Endothelial cell of umbilical vein (primary cell): ENCODE results near the gene OR10H1. TPM values are rescaled to one million over a fixed set of nuclear protein-coding genes. Genes with fewer than 3 reads are reported as not detected.

Source experiments
- BruUV-seq: library from RNA; stranded (reverse); fragments of 400-500 nt; replicated peaks from 2 replicates; lab custom pipeline; 2021; lab: Mats Ljungman, UMichigan
- CTCF ChIA-PET: fragments of 300-600, 350-600 bp; sonication (Branson Sonifier 250); formaldehyde crosslinking; loops from one replicate; lab custom pipeline; 2021; ENCODE audit warnings: antibody characterized with exemption, inconsistent platforms; lab: Charles Lee
- POLR2A ChIA-PET: fragments of 300-600, 350-600 bp; sonication (Branson Sonifier 250); formaldehyde crosslinking; loops from one replicate; lab custom pipeline; 2021; ENCODE audit warnings: antibody characterized with exemption, inconsistent platforms; lab: Charles Lee
- DNase-seq: peaks from one replicate; pipeline ENCODE4 v3.0.0-alpha.2; 2011; ENCODE audit warnings: low read depth, low spot score
- FAIRE-seq: peaks from 2 replicates; lab custom pipeline; 2011; peaks lifted over from hg19 to GRCh38; lab: Jason Lieb, UNC
- H2AFZ ChIP-seq: 2 replicates; pipeline ENCODE4 v1.6.0; 2012; ENCODE audit warnings: low read depth, low read length, control low read depth, inconsistent platforms
- H3K27ac ChIP-seq: 2 replicates; pipeline ENCODE4 v1.5.1; 2011; ENCODE audit warnings: low read depth, mild to moderate bottlenecking, control low read depth, low read length, moderate library complexity; ENCODE audit not compliant: insufficient read depth
- H3K27me3 ChIP-seq, 2 experiments: 2 replicates each; pipeline versions ENCODE4 v1.6.0 to v1.6.1; 2011; ENCODE audit warnings: low read length in 2 of 2, mixed read lengths in 1 of 2; ENCODE audit not compliant: control insufficient read depth in 2 of 2, insufficient read depth in 2 of 2
- H3K36me3 ChIP-seq, 2 experiments: 2 replicates in 1 of 2; 3 replicates in 1 of 2; pipeline ENCODE4 v1.5.1; 2011; ENCODE audit warnings: low read length in 2 of 2, mild to moderate bottlenecking in 1 of 2, moderate library complexity in 1 of 2; ENCODE audit not compliant: control insufficient read depth in 2 of 2, insufficient read depth in 2 of 2; ENCODE audit errors: extremely low read depth in 1 of 2
- H3K4me1 ChIP-seq: 3 replicates; pipeline ENCODE4 v1.5.1; 2011; ENCODE audit warnings: mild to moderate bottlenecking, low read length; ENCODE audit not compliant: control insufficient read depth, insufficient read depth; ENCODE audit errors: extremely low read depth
- H3K4me2 ChIP-seq: 2 replicates; pipeline ENCODE4 v1.6.1; 2011; ENCODE audit warnings: low read length, control low read depth, mixed read lengths; ENCODE audit not compliant: insufficient read depth
- H3K4me3 ChIP-seq, 3 experiments: fragments of 200-600 bp in 1 of 3; sonication (generic), shearing (Covaris generic) in 1 of 3; replicated peaks in 1 of 3; 2 replicates each; pipeline ENCODE4 v1.5.1; 2011 to 2016; ENCODE audit warnings: control low read depth in 3 of 3, low read length in 3 of 3, mild to moderate bottlenecking in 2 of 3, inconsistent platforms in 1 of 3, low read depth in 1 of 3, moderate library complexity in 1 of 3; ENCODE audit not compliant: insufficient read depth in 1 of 3
- H3K79me2 ChIP-seq: 2 replicates; pipeline ENCODE4 v1.6.0; 2012; ENCODE audit warnings: low read length, inconsistent platforms; ENCODE audit not compliant: control insufficient read depth, insufficient read depth
- H3K9ac ChIP-seq: replicated peaks from 2 replicates; pipeline ENCODE3; 2011; ENCODE audit warnings: low read length, control low read depth; ENCODE audit not compliant: insufficient read depth; ENCODE audit errors: extremely low read depth
- H3K9me1 ChIP-seq: replicated peaks from 3 replicates; pipeline ENCODE4 v1.6.0; 2011; ENCODE audit warnings: mild to moderate bottlenecking, low read length; ENCODE audit not compliant: control insufficient read depth, insufficient read depth; ENCODE audit errors: extremely low read depth
- H3K9me3 ChIP-seq: replicated peaks from 2 replicates; pipeline ENCODE4 v1.5.1; 2012; ENCODE audit warnings: low read length, inconsistent platforms; ENCODE audit not compliant: control insufficient read depth, insufficient read depth
- H4K20me1 ChIP-seq: replicated peaks from 2 replicates; pipeline ENCODE3; 2011; ENCODE audit warnings: mild to moderate bottlenecking, low read length; ENCODE audit not compliant: control insufficient read depth, insufficient read depth; ENCODE audit errors: extremely low read depth
- EZH2 ChIP-seq: IDR thresholded peaks from 2 replicates; pipeline ENCODE4 v1.6.1; 2012; ENCODE audit warnings: borderline replicate concordance, low read depth, mild to moderate bottlenecking, moderate library complexity, low read length, inconsistent platforms; ENCODE audit not compliant: severe bottlenecking
- FOS ChIP-seq: IDR thresholded peaks from 2 replicates; pipeline ENCODE4 v1.6.1; 2011; ENCODE audit warnings: mild to moderate bottlenecking, low read length, moderate library complexity, borderline replicate concordance; ENCODE audit not compliant: insufficient read depth
- GATA2 ChIP-seq: IDR thresholded peaks from 2 replicates; pipeline ENCODE4 v1.7.0; 2011; ENCODE audit warnings: low read depth, mild to moderate bottlenecking, moderate library complexity, mixed read lengths, low read length; ENCODE audit not compliant: insufficient read length, insufficient read depth
- JUN ChIP-seq: IDR thresholded peaks from 2 replicates; pipeline ENCODE4 v1.6.1; 2011; ENCODE audit warnings: borderline replicate concordance, low read depth; ENCODE audit not compliant: insufficient read length, insufficient read depth
- MYC ChIP-seq: IDR thresholded peaks from one replicate; pipeline ENCODE4 v1.6.1; 2011; ENCODE audit warnings: mild to moderate bottlenecking, low read depth, low read length
- POLR2A ChIP-seq: IDR thresholded peaks from 2 replicates; pipeline ENCODE4 v1.6.1; 2012; ENCODE audit warnings: low read depth, mild to moderate bottlenecking, control low read depth, low read length
- POLR2AphosphoS5 ChIP-seq: IDR thresholded peaks from 2 replicates; pipeline ENCODE4 v1.6.1; 2012; ENCODE audit warnings: low read depth, mild to moderate bottlenecking, control low read depth, low read length, moderate library complexity; ENCODE audit not compliant: insufficient read depth
- dilution Hi-C: fragments of 300-500 bp; cut with MboI; formaldehyde crosslinking; loops from one replicate; pipeline ENCODE4 v1.15.0; 2019; ENCODE audit warnings: low sequenced_read_pairs; ENCODE audit not compliant: extremely low pct_ligation_motif_present
- intact Hi-C: fragments of 100-400 bp; cut with micrococcal nuclease; formaldehyde crosslinking; loops from one replicate; pipeline ENCODE4 v1.10.0; 2022
- polyA plus RNA-seq, 4 experiments: library from polyadenylated mRNA; depleted of rRNA in 3 of 4; stranded (reverse) in 3 of 4; unstranded in 1 of 4; fragments of >200 nt; gene quantifications; 2 replicates each; pipeline versions ENCODE4 v1.2.1 to v1.2.3, GENCODE V29; 2011 to 2012; ENCODE audit warnings: missing spikeins in 1 of 4
- total RNA-seq: library from RNA; stranded (reverse); gene quantifications from 2 replicates; pipeline ENCODE4 v1.2.3, GENCODE V29; 2021
- TF ChIP-seq, protein P1 (sequence below), 2 donors: IDR thresholded peaks; 1 replicate in 1 of 2; 2 replicates in 1 of 2; pipeline ENCODE4 v1.5.1; 2011; ENCODE audit warnings: low read length in 2 of 2, mild to moderate bottlenecking in 2 of 2, moderate library complexity in 2 of 2, control low read depth in 1 of 2, inconsistent platforms in 1 of 2, low read depth in 1 of 2; ENCODE audit not compliant: insufficient read depth in 1 of 2; ENCODE audit errors: extremely low read depth in 1 of 2
- TF ChIP-seq, protein P2 (sequence below): IDR thresholded peaks from 2 replicates; pipeline ENCODE4 v1.6.1; 2011; ENCODE audit not compliant: insufficient read depth, insufficient read length

OR10H1 gene
- total and polyA plus RNA-seq, 2 donors (not counting 3 experiments of a cell fraction or from before 2014, with no cell fraction given), result not detected

DNA sequence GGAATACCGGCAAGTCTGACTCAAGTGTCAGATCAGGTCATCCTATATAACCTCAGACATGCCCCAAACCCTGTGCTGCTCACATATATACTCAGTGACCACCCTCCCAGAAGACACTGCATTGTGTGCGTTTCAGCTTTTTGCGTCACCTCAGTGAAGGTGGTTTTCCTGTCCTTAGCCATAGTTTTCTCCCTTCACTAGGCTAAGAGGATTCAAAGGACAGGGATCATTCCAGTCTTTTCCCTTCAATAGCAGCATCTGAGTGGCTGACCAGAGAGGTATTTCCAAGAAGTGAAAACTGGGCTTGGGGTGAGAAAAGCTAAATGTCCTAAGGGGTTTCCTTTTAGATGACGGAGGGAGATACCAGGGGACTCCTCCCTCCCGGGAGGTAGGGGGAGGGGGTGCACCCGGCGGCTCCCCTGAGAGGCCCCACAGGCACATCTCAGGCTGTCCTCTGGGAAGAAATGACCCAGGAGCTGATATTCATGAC lies 12.7 kb upstream of the OR10H1 start:
- H3K4me1 ChIP-seq, result no peaks in the 10 kb centered on the region
- no peaks in the 10 kb centered on the region for H3K36me3 ChIP-seq
- no peaks in the 10 kb centered on the region for H3K9me1 ChIP-seq
- intact Hi-C loops (no loop called here), dilution Hi-C loops (no loop called here)
- no peak for DNase-seq
- no peak overlapping the region for H3K4me2 ChIP-seq
- H3K9ac ChIP-seq, result no peak overlapping the region
- H3K9me3 ChIP-seq, result no peaks in the 10 kb centered on the region
- H2AFZ ChIP-seq, result no peak overlapping the region
- no peak for FAIRE-seq
- TF ChIP-seq MYC (no peak), JUN (no peak), GATA2 (no peak), POLR2A (no peak), EZH2 (no peak), POLR2AphosphoS5 (no peak), FOS (no peak)
- TF ChIP-seq, protein P1, sequence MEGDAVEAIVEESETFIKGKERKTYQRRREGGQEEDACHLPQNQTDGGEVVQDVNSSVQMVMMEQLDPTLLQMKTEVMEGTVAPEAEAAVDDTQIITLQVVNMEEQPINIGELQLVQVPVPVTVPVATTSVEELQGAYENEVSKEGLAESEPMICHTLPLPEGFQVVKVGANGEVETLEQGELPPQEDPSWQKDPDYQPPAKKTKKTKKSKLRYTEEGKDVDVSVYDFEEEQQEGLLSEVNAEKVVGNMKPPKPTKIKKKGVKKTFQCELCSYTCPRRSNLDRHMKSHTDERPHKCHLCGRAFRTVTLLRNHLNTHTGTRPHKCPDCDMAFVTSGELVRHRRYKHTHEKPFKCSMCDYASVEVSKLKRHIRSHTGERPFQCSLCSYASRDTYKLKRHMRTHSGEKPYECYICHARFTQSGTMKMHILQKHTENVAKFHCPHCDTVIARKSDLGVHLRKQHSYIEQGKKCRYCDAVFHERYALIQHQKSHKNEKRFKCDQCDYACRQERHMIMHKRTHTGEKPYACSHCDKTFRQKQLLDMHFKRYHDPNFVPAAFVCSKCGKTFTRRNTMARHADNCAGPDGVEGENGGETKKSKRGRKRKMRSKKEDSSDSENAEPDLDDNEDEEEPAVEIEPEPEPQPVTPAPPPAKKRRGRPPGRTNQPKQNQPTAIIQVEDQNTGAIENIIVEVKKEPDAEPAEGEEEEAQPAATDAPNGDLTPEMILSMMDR (IDR thresholded peaks at IDR 0.05; ENCODE audit: extremely low read depth in 1 of 2, insufficient read depth in 1 of 2, low read depth in 1 of 2, low read length in 2 of 2), result no peak
- TF ChIP-seq, protein P2, sequence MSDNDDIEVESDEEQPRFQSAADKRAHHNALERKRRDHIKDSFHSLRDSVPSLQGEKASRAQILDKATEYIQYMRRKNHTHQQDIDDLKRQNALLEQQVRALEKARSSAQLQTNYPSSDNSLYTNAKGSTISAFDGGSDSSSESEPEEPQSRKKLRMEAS, result no peak
- ChIA-PET POLR2A (no interaction called here), CTCF (no interaction called here)
- no peak overlapping the region for H3K4me3 ChIP-seq
- no TSS peak for BruUV-seq
- no peak overlapping the region for H3K27ac ChIP-seq
- no peaks in the 10 kb centered on the region for H4K20me1 ChIP-seq
- no peaks in the 10 kb centered on the region for H3K79me2 ChIP-seq
- H3K27me3 ChIP-seq, result no peaks in the 10 kb centered on the region
